Mesenchymal stem cell (in vitro differentiated cells and primary cell): ENCODE data around the gene LAMA4.

Experiments used
- DNase-seq: peaks from one replicate; pipeline ENCODE4 v3.0.0-alpha.2; 2013
- H2AFZ ChIP-seq: one replicate; pipeline ENCODE4 v1.6.1; 2013; ENCODE audit warnings: low read depth, mild to moderate bottlenecking, control low read depth, inconsistent platforms, low read length, moderate library complexity
- H2AK5ac ChIP-seq: 2 replicates; pipeline ENCODE4 v1.6.1; 2013; ENCODE audit warnings: low read length, moderate library complexity, mild to moderate bottlenecking, inconsistent platforms; ENCODE audit not compliant: severe bottlenecking
- H2BK120ac ChIP-seq: one replicate; pipeline ENCODE4 v1.6.1; 2013; ENCODE audit warnings: low read depth, mild to moderate bottlenecking, inconsistent platforms, low read length, moderate library complexity
- H2BK12ac ChIP-seq, 2 experiments: one replicate each; pipeline ENCODE4 v1.6.1; 2013; ENCODE audit warnings: inconsistent platforms in 2 of 2, low read length in 2 of 2, mild to moderate bottlenecking in 2 of 2, moderate library complexity in 2 of 2, control low read depth in 1 of 2
- H2BK15ac ChIP-seq: one replicate; pipeline ENCODE4 v1.6.1; 2013; ENCODE audit warnings: mild to moderate bottlenecking, low read depth, inconsistent platforms; ENCODE audit not compliant: poor library complexity, severe bottlenecking
- H2BK5ac ChIP-seq: 2 replicates; pipeline ENCODE4 v1.6.1; 2013; ENCODE audit warnings: low read depth, mild to moderate bottlenecking, low read length, control low read depth, inconsistent platforms; ENCODE audit not compliant: poor library complexity, severe bottlenecking
- H3K14ac ChIP-seq, 2 experiments: one replicate each; pipeline ENCODE4 v1.6.1; 2013; ENCODE audit warnings: inconsistent platforms in 2 of 2, low read length in 2 of 2, control low read depth in 1 of 2, mild to moderate bottlenecking in 1 of 2, moderate library complexity in 1 of 2
- H3K18ac ChIP-seq, 2 experiments: one replicate each; pipeline ENCODE4 v1.6.1; 2013; ENCODE audit warnings: inconsistent platforms in 2 of 2, low read length in 2 of 2, control low read depth in 1 of 2, low read depth in 1 of 2, mild to moderate bottlenecking in 1 of 2
- H3K23ac ChIP-seq, 2 experiments: one replicate each; pipeline ENCODE4 v1.6.1; 2013; ENCODE audit warnings: inconsistent platforms in 2 of 2, low read length in 2 of 2, mild to moderate bottlenecking in 2 of 2, moderate library complexity in 2 of 2, control low read depth in 1 of 2
- H3K27ac ChIP-seq: 2 replicates; pipeline ENCODE4 v1.5.1; 2013; ENCODE audit warnings: mild to moderate bottlenecking, moderate library complexity, low read length, control low read depth, inconsistent platforms; ENCODE audit not compliant: poor library complexity, severe bottlenecking
- H3K27me3 ChIP-seq, 2 experiments: 2 replicates each; pipeline versions ENCODE4 v1.6.1 to v1.7.0; 2013; ENCODE audit warnings: low read length in 2 of 2, mild to moderate bottlenecking in 2 of 2, moderate library complexity in 2 of 2, control low read depth in 1 of 2, inconsistent platforms in 1 of 2; ENCODE audit not compliant: control insufficient read depth in 1 of 2, insufficient read depth in 1 of 2
- H3K36me3 ChIP-seq, 2 experiments: 2 replicates each; pipeline versions ENCODE4 v1.6.1 to v1.7.0; 2013; ENCODE audit warnings: low read length in 2 of 2, control low read depth in 1 of 2, inconsistent platforms in 1 of 2, low read depth in 1 of 2, mild to moderate bottlenecking in 1 of 2; ENCODE audit not compliant: insufficient read depth in 2 of 2, control insufficient read depth in 1 of 2
- H3K4ac ChIP-seq, 2 experiments: one replicate each; pipeline ENCODE4 v1.6.1; 2013; ENCODE audit warnings: inconsistent platforms in 2 of 2, low read length in 2 of 2, mild to moderate bottlenecking in 2 of 2, moderate library complexity in 2 of 2, control low read depth in 1 of 2, low read depth in 1 of 2
- H3K4me1 ChIP-seq: 2 replicates; pipeline ENCODE4 v1.6.1; 2013; ENCODE audit warnings: low read depth, low read length, control low read depth; ENCODE audit not compliant: control insufficient read depth, insufficient read depth
- H3K4me2 ChIP-seq: 2 replicates; pipeline ENCODE4 v1.6.1; 2013; ENCODE audit warnings: low read length, mild to moderate bottlenecking, inconsistent platforms; ENCODE audit not compliant: poor library complexity, severe bottlenecking
- H3K4me3 ChIP-seq, 2 experiments: 2 replicates each; pipeline versions ENCODE4 v1.5.1 to v1.7.0; 2013; ENCODE audit warnings: low read length in 2 of 2, mild to moderate bottlenecking in 2 of 2, control low read depth in 1 of 2, low read depth in 1 of 2; ENCODE audit not compliant: insufficient read depth in 1 of 2
- H3K79me1 ChIP-seq: replicated peaks from 2 replicates; pipeline ENCODE4 v1.6.1; 2013; ENCODE audit warnings: mild to moderate bottlenecking, control low read depth, low read length, inconsistent platforms; ENCODE audit not compliant: poor library complexity, severe bottlenecking
- H3K9ac ChIP-seq: 2 replicates; pipeline ENCODE4 v1.7.0; 2013; ENCODE audit warnings: mild to moderate bottlenecking, low read length, moderate library complexity
- H3K9me3 ChIP-seq: 2 replicates; pipeline ENCODE4 v1.7.0; 2013; ENCODE audit warnings: mild to moderate bottlenecking, low read length; ENCODE audit not compliant: control insufficient read depth
- H4K8ac ChIP-seq: one replicate; pipeline ENCODE4 v1.6.1; 2013; ENCODE audit warnings: inconsistent platforms, mild to moderate bottlenecking, low read length, moderate library complexity
- H4K91ac ChIP-seq: one replicate; pipeline ENCODE4 v1.6.1; 2013; ENCODE audit warnings: mild to moderate bottlenecking, low read length, inconsistent platforms
- WGBS: methylation state at CpG from one replicate; pipeline ENCODE4 v1.1.7; 2013; ENCODE audit warnings: mixed read lengths; 5-methylcytosine and 5-hydroxymethylcytosine counted together

LAMA4 gene

DNA sequence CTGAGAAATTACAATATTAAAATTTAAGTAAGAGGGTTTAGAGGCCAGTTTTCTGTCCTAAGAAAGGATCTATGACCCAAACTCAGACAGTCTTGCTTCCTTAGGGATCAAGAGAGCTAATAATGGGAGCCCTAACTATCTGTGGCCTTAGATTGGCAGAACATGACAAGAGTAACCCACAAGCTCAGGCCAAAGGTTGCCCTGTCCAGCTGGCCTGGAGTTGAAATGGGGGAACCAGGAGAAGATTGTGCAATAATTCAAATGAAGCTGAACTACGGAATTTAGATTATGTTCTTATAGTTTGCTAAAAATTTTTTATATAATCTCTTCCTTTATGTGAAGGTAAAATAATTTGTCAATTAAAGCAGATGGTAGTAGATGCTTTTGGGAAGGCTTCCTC, 26.4 kb downstream of the LAMA4 start:
- Histone ChIP-seq H2AK5ac (no peak overlapping the region), H3K9ac (peak overlapping the region; percentile 30), H2AFZ (no peak overlapping the region), H3K18ac (no peak overlapping the region), H3K4me2 (no peak overlapping the region), H3K4me1 (no peaks in the 10 kb centered on the region), H2BK5ac (no peak overlapping the region), H3K23ac (no peak overlapping the region), H3K14ac (no peak overlapping the region), H2BK120ac (no peak overlapping the region), H3K4ac (no peak overlapping the region), H3K79me1 (no peaks in the 10 kb centered on the region), H2BK12ac (no peak overlapping the region), H3K27ac (no peak overlapping the region), H4K91ac (no peak overlapping the region), H2BK15ac (no peak overlapping the region), H3K9me3 (no peaks in the 10 kb centered on the region), H3K27me3 (no peaks in the 10 kb centered on the region), H3K4me3 (no peak overlapping the region), H4K8ac (no peak overlapping the region), H3K36me3 (peaks cover 0 to 44% of the 10 kb centered on the region in 2 experiments)
- no CpG with 5 or more reads among the region's 1 CpG for WGBS
- DNase-seq: no peak

- H3K18ac ChIP-seq: no peak overlapping the region
- DNase-seq: no peak
- no peak overlapping the region for H2AK5ac ChIP-seq
- no peak overlapping the region for H3K14ac ChIP-seq
- H3K27ac ChIP-seq: no peak overlapping the region
- H3K23ac ChIP-seq: no peak overlapping the region
- peaks cover 0 to 44% of the 10 kb centered on the region in 2 experiments for H3K36me3 ChIP-seq
- H4K91ac ChIP-seq: no peak overlapping the region
- no peak overlapping the region for H2AFZ ChIP-seq
- H3K4me3 ChIP-seq: no peak overlapping the region
- no peak overlapping the region for H2BK5ac ChIP-seq
- H3K79me1 ChIP-seq: no peaks in the 10 kb centered on the region
- no peaks in the 10 kb centered on the region for H3K4me1 ChIP-seq
- no peak overlapping the region for H3K4ac ChIP-seq
- no peak overlapping the region for H2BK12ac ChIP-seq
- no peaks in the 10 kb centered on the region for H3K9me3 ChIP-seq
- no peak overlapping the region for H2BK120ac ChIP-seq
- H3K9ac ChIP-seq: peak overlapping the region; percentile 30
- H2BK15ac ChIP-seq: no peak overlapping the region
- H4K8ac ChIP-seq: no peak overlapping the region
- WGBS: no CpG with 5 or more reads among the region's 2 CpGs
- no peaks in the 10 kb centered on the region for H3K27me3 ChIP-seq
- H3K4me2 ChIP-seq: no peak overlapping the region
Observed at GRCh38 chr6:112227411-112227810, 27.0 kb downstream of the LAMA4 start.

DNA sequence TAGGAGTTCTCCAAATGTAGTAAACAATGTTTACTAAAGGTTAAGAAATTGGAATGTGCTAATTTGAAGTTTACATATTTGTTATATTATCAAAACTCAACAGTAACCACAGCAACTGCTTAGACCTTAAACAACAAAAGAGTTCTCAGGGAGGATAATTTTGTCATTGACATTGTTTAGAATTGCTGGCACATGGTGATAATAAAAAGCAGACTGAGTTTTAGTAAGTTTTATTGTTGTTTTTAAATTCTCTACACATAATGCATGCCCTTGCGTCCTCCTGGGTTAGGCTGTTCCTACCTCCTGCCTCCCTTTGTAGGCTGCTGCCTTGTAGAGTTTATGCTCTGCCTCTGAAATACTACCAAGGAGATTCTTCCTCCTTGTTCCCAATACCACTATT, 28.7 kb downstream of the LAMA4 start:
- Histone ChIP-seq H3K14ac (no peak overlapping the region), H2AFZ (no peak overlapping the region), H3K4me3 (no peak overlapping the region), H3K27me3 (no peaks in the 10 kb centered on the region), H3K23ac (no peak overlapping the region), H2BK15ac (no peak overlapping the region), H4K8ac (no peak overlapping the region), H2BK120ac (no peak overlapping the region), H2BK5ac (no peak overlapping the region), H3K9me3 (no peaks in the 10 kb centered on the region), H3K27ac (no peak overlapping the region), H3K4me2 (no peak overlapping the region), H2BK12ac (no peak overlapping the region), H3K4ac (no peak overlapping the region), H3K18ac (no peak overlapping the region), H3K36me3 (peaks cover 0 to 36% of the 10 kb centered on the region in 2 experiments), H3K79me1 (no peaks in the 10 kb centered on the region), H2AK5ac (no peak overlapping the region), H3K9ac (peak overlapping the region; percentile 6), H4K91ac (no peak overlapping the region), H3K4me1 (no peaks in the 10 kb centered on the region)
- DNase-seq: no peak
- 77% methylated on average over 1 of the region's 1 CpG for WGBS

DNA sequence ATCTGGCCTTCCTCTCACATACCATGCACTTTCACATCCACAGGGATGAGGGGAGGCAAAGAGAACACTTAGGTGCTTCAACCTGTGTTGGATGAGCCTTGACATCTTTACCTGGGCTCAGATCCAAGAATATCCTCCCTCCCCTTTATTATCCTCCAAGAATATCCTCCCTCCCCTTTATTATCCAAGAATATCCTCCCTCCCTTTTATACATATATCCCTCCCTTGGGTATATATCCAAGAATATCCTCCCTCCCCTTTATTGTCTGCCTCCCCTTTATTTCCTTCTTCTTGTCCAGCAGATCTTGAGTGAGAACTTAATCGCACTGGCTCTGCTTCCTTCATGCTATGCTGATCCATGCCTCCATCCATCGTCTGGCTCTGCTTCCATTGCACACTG, 30.3 kb downstream of the LAMA4 start:
- Histone ChIP-seq H3K79me1 (no peaks in the 10 kb centered on the region), H2BK15ac (no peak overlapping the region), H3K23ac (no peak overlapping the region), H3K4ac (no peak overlapping the region), H2AK5ac (no peak overlapping the region), H3K27me3 (no peaks in the 10 kb centered on the region), H2AFZ (no peak overlapping the region), H2BK5ac (no peak overlapping the region), H3K4me3 (peak overlapping the region in 1 of 2 experiments; percentile 44), H3K9me3 (no peaks in the 10 kb centered on the region), H3K4me1 (no peaks in the 10 kb centered on the region), H3K18ac (peak overlapping the region in 1 of 2 experiments; percentile 85), H4K91ac (no peak overlapping the region), H4K8ac (no peak overlapping the region), H2BK120ac (no peak overlapping the region), H3K27ac (no peak overlapping the region), H3K9ac (peak overlapping the region; percentile 85), H2BK12ac (peak overlapping the region in 1 of 2 experiments; percentile 7), H3K36me3 (peaks cover 0 to 27% of the 10 kb centered on the region in 2 experiments), H3K14ac (peak overlapping the region in 1 of 2 experiments; percentile 65), H3K4me2 (no peak overlapping the region)
- 94% methylated on average over 2 of the region's 2 CpGs for WGBS
- no peak for DNase-seq
